D721Med (cell line): ENCODE results near the gene SMAD1.

ENCODE experiments used
- DNase-seq: peaks from one replicate; pipeline ENCODE4 v3.0.0; 2011; ENCODE audit warnings: low spot score; ENCODE audit not compliant: insufficient read length
- FAIRE-seq: peaks from 2 replicates; lab custom pipeline; 2011; peaks lifted over from hg19 to GRCh38; lab: Jason Lieb, UNC
- TF ChIP-seq, protein P1 (sequence below): IDR thresholded peaks from 2 replicates; pipeline ENCODE4 v1.5.1; 2012; ENCODE audit warnings: mild to moderate bottlenecking, control low read depth; ENCODE audit not compliant: insufficient read depth; ENCODE audit errors: missing control alignments

Gene SMAD1

DNA sequence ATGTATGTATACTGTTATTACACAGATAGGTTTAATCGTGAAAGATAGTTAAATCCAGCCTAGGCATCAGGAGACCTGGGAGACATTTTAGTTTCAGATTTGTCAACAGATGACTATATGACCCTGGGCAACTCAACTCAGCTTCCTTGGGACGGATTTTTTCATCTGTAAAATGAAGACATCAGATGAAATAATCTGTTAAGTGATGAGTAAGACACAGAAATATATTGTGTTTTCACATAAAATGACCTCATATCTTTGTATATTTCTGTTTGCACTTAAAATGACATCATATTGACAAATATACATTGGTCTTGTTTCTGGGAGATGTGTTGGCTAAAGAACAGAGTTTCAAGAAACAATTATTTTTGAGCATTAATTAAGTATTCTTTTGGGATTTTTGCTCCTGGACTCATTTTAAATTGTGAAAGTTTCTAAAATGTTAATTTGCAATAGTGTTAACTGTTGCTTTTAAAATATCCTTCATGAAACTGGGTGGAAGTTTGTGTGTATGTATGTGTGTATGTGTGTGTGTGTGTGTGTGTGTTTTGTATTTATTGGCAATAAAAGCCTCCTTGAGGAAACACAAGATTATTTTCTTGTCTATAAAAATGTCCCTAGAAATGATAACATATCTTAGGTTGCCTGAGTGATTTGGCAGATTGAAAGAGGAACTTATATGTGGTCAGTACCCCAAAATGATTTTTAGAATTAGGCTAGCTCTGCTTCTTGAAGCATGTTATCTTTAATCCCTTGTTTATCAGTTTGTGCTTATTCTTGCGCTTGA lies 108.5 kb downstream of the SMAD1 start:
- no peak for FAIRE-seq
- TF ChIP-seq, protein P1, sequence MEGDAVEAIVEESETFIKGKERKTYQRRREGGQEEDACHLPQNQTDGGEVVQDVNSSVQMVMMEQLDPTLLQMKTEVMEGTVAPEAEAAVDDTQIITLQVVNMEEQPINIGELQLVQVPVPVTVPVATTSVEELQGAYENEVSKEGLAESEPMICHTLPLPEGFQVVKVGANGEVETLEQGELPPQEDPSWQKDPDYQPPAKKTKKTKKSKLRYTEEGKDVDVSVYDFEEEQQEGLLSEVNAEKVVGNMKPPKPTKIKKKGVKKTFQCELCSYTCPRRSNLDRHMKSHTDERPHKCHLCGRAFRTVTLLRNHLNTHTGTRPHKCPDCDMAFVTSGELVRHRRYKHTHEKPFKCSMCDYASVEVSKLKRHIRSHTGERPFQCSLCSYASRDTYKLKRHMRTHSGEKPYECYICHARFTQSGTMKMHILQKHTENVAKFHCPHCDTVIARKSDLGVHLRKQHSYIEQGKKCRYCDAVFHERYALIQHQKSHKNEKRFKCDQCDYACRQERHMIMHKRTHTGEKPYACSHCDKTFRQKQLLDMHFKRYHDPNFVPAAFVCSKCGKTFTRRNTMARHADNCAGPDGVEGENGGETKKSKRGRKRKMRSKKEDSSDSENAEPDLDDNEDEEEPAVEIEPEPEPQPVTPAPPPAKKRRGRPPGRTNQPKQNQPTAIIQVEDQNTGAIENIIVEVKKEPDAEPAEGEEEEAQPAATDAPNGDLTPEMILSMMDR = no peak
- no peak for DNase-seq

DNA sequence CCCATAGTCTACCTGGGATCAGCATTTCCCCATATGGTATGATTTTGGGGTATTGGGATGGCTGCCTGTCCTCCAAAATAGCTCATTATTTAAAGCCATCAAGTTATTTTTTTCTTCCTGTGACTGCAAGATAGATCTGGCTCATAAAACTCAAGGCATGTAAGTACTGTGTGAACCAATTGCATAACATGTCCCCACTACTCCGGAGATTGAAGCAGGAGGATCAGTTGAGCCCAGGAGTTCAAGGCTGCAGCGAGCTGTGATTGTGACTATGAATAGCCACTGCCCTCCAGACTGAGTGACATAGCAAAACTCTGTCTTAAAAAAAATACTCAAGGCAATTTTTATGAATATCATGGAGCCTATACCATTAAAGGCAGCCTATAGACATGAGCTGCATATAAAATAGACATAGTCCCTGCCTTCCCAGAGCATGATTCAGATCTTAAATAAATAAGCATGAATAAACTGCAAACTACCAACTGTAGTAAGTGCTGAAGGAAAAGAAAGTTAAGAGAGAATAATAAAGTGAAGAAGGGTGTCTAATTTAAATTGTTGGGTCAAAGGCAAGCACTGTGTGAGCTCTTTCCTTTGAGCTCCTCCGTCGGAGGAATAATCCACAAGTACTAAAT lies 120.6 kb downstream of the SMAD1 start:
- FAIRE-seq (no peak), DNase-seq (no peak)
- TF ChIP-seq, protein P1 = no peak

DNA sequence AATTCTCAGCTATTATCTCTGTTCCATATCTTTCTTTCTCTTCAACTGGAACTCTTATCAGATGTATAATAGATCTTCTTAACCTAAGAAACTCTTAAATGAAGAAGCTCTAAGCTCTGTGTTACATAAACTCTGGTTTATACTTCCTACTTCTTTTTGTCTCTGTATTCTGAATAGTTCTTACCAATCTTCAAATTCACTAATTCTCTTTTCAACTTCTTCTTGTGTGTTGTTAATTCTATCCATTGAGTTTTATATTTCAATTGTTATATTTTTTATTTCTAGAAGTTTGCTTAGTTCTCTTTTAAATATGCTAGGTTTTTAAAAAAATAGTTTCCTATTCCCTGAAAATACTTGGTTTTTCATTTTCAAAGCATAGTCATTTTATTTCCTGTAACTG lies 124.3 kb downstream of the SMAD1 start:
- DNase-seq (no peak), FAIRE-seq (no peak)
- TF ChIP-seq, protein P1 = no peak
